Activated effector memory CD4-positive, alpha-beta T cell treated with Interleukin-2 at 50 U/mL for 16 hours (primary cell): Measurements from ENCODE around the gene CLSTN1.
"Not testable (repeated sequence)": the region's sequence is repeated elsewhere in the genome, so short reads cannot be mapped to it uniquely, and the experiment has no call there.

Experiments used
- DNase-seq: peaks from one replicate; pipeline ENCODE4 v3.0.0-alpha.2; 2020

CLSTN1 gene

DNA sequence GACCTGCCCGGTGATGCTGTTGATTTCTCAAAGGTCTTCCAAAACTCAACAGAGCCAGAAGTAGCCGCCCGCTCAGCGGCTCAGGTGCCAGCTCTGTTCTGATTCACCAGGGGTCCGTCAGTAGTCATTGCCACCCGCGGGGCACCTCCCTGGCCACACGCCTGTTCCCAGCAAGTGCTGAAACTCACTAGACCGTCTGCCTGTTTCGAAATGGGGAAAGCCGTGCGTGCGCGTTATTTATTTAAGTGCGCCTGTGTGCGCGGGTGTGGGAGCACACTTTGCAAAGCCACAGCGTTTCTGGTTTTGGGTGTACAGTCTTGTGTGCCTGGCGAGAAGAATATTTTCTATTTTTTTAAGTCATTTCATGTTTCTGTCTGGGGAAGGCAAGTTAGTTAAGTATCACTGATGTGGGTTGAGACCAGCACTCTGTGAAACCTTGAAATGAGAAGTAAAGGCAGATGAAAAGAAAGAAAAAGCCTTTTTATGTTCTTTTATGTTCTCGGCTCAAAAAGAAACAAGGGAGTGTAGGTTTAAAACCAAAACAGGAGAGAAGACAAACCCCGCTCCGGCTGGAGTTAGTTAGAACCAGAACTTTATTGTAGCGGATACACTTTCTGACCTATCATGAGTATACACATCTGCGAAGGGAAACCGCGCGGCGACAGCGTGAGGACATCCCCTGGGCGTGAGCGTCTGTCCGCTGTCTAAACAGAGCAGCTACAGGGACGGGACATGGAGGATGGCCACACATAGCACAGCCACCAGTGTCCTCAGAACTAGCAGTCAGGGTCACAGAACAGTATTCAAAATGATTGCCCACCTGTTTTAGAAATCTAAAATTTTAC lies 95.1 kb downstream of the CLSTN1 start:
- peak; percentile 31 for DNase-seq

GRCh38 chr1:9726905-9727595 lies 96.7 kb downstream of the CLSTN1 start:
- DNase-seq, result no peak

- no peak for DNase-seq
Measured at GRCh38 chr1:9726406-9726805, 97.4 kb downstream of the CLSTN1 start.

- DNase-seq, result peak; percentile 58
Measured at GRCh38 chr1:9724706-9725476, 98.9 kb downstream of the CLSTN1 start.

- no peak for DNase-seq
Measured at GRCh38 chr1:9723926-9724325, 99.8 kb downstream of the CLSTN1 start.

- no peak for DNase-seq
Measured at GRCh38 chr1:9723068-9723805, 100.5 kb downstream of the CLSTN1 start.

- no peak for DNase-seq
Measured at GRCh38 chr1:9722378-9722749, 101.4 kb downstream of the CLSTN1 start.

- peak; percentile 59 for DNase-seq
Measured at GRCh38 chr1:9721606-9722377, 102.0 kb downstream of the CLSTN1 start.

GRCh38 chr1:9720785-9721605 lies 102.8 kb downstream of the CLSTN1 start:
- DNase-seq, result no peak

- no peak for DNase-seq
Measured at GRCh38 chr1:9719978-9720722, 103.6 kb downstream of the CLSTN1 start.

- no peak for DNase-seq
Measured at GRCh38 chr1:9718006-9718680, 105.6 kb downstream of the CLSTN1 start.

DNA sequence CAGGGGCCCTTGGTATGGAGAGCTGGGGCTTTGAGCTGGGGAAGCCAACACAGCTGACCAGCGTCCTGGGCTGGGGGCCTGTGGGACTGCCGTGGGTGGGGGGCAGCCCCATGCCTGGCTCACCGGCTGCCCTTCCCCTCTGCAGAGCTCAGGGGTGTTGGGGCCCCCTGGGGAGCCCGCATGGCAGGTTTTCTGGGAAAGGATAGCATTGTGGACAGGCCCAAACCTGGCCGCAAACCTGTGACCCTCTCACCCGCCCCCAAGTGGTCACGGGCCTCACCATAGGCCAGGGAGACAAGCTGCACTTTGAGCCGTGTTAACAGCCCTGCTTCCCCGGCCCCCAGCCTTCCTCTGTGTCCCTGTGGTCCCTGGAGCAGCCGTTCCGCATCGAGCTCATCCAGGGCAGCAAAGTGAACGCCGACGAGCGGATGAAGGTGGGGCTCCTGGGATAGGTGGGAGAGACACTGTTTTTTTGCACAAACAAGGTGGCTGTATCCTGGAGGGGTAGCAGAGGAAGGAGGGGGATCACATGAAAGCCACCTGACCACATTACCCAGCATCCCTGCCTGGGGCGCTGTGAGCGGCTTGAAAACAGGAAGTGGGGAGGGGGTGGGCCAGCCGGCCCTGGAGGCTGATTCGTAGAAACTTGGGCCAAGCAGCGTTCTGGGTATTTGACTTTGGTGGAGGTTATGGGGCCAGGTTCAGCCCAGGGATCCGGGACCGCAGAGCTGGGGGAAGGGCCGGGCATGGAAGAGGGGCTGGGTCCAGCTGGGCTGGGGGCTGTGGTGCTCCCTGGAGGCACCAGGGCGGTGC lies 106.4 kb downstream of the CLSTN1 start:
- DNase-seq, result peak; percentile 93

GRCh38 chr1:9716404-9717192 lies 107.2 kb downstream of the CLSTN1 start:
- peak; percentile 32 for DNase-seq

DNA sequence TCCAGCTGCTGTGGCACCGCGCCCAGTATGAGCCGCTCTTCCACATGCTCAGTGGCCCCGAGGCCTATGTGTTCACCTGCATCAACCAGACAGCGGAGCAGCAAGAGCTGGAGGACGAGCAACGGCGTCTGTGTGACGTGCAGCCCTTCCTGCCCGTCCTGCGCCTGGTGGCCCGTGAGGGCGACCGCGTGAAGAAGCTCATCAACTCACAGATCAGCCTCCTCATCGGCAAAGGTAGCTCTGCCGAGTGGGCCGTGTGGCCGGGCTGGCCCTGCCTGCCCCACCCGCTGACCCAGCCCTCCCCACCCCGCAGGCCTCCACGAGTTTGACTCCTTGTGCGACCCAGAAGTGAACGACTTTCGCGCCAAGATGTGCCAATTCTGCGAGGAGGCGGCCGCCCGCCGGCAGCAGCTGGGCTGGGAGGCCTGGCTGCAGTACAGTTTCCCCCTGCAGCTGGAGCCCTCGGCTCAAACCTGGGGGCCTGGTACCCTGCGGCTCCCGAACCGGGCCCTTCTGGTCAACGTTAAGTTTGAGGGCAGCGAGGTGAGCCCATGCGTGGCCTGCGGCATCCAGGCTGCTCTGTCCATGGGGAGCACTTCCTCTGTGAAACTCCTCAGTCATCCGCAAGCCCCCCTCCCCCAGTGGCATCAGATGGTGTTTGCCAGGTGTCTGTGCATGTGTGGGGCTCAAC lies 108.1 kb downstream of the CLSTN1 start:
- peak; percentile 62 for DNase-seq

DNA sequence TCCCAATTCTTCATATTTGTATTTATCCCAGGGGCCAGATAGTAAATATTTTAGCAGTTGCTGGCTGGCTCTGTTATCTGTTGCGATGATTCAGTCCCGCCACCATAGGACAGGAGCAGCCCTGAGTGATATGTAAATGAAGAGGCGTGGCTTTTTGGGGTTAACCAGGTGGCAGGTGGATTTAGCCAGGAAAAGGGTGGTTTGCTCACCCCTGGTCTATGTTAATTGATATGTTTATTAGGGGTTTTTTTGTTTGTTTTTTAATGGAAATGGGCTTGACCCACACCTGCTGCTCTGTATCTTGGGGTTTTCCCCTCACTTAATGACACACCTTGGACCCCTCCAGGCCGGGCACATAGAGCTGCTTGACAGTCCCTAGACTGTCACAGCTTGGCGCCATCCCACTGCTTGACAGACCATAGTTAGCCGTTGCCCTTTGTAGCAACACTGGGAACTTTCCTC lies 109.5 kb downstream of the CLSTN1 start:
- DNase-seq, result peak; percentile 26

GRCh38 chr1:9712767-9713166 lies 111.0 kb downstream of the CLSTN1 start:
- DNase-seq, result not testable (repeated sequence)

DNA sequence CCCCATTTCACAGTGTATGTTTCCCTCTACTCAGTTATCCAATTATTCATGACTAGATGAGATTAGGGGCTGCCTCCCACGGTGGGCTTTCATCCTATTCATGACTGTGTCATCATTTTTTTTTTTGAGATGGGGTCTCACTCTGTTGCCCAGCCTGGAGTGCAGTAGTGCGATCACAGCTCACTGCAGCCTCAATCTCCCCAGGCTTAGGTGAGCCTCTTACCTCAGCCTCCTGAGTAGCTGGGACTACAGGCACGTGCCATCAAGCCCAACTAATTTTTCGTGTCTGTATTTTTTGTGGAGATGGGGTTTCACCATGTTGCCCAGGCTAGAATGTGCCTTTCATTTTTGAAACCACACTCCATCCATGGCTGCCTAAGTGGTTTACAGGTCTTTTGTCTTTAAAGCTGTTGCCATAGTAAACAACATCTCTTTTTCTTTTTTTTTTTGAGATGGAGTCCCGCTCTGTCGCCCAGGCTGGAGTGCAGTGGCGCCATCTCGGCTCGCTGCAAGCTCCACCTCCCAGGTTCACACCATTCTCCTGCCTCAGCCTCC lies 112.2 kb downstream of the CLSTN1 start:
- no peak for DNase-seq
